ENCODE measurements around the gene DNAI4.

DNAI4 gene

DNA sequence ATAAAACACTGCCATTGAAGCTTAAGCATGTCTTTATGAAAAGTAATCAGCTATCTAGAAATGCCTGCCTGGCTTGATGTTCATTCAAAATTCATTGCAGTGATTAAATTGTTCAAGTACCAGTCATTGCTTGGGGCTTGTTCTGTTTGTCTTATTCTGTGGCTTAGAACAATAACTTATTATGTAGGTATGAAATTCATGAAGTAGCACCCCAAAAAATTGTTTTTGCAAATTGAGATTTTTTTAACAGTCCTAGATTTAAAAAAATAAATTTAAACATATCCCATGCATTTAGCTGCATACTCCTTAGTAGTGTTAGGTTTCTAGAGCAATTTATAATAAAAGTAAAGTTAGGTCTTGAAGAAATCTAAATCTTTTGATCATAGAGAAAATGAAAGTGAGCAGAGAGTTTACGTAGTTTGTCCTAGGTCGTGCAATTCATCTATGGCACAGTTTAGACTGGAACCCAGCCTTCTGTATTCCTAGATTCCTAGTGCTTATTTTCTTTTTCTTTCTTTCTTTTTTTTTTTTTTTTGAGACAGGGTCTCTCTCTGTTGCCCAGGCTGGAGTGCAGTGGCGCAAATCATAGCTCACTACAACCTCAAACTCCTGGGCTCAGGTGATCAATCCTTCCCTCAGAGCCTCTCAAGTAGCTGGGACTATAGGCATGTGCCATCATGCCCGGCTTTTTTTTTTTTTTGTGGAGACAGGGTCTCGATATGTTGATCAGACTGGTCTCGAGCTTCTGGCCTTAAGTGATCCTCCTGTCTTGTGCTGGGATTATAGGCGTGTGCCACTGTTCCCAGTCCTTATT, 9.4 kb upstream of the DNAI4 start:
- in situ Hi-C loops (cut with MboI; ENCODE audit: low sequenced_read_pairs, unreplicated experiment), result loop anchor here (25.0 kb wide), 1 partner anchor 597 kb away; no protein-coding TSS in a partner anchor

DNA sequence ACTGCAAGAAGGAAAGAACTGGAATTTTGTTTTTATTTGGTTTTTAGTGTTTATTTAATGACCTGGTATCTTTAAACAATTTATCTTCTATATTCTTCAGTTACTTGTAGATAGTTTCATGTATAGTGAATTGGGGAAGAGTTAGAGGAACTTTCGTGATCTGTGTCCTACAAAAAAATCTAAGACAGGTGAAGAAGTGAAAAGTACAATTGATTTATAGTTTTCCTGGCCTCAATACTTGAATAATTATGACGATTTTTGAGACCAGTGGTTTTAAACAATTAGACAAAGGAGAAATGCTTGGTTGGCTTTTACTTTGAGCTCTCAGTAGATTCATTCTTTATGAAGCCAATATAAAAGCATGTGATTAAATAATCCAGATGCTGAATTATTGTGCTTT, 7.6 kb upstream of the DNAI4 start:
- in situ Hi-C loops (cut with MboI; ENCODE audit: low sequenced_read_pairs, unreplicated experiment), result loop anchor here (25.0 kb wide), 1 partner anchor 595 kb away; no protein-coding TSS in a partner anchor

More for the DNA sequence above, 9.4 kb upstream of the DNAI4 start:
- DNase-seq (ENCODE audit: low spot score), result no peak
- TF ChIP-seq, protein P1, sequence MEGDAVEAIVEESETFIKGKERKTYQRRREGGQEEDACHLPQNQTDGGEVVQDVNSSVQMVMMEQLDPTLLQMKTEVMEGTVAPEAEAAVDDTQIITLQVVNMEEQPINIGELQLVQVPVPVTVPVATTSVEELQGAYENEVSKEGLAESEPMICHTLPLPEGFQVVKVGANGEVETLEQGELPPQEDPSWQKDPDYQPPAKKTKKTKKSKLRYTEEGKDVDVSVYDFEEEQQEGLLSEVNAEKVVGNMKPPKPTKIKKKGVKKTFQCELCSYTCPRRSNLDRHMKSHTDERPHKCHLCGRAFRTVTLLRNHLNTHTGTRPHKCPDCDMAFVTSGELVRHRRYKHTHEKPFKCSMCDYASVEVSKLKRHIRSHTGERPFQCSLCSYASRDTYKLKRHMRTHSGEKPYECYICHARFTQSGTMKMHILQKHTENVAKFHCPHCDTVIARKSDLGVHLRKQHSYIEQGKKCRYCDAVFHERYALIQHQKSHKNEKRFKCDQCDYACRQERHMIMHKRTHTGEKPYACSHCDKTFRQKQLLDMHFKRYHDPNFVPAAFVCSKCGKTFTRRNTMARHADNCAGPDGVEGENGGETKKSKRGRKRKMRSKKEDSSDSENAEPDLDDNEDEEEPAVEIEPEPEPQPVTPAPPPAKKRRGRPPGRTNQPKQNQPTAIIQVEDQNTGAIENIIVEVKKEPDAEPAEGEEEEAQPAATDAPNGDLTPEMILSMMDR (IDR thresholded peaks at IDR 0.05; ENCODE audit: borderline replicate concordance, control extremely low read depth, extremely low read depth, insufficient read depth, missing control alignments), result no peak

DNA sequence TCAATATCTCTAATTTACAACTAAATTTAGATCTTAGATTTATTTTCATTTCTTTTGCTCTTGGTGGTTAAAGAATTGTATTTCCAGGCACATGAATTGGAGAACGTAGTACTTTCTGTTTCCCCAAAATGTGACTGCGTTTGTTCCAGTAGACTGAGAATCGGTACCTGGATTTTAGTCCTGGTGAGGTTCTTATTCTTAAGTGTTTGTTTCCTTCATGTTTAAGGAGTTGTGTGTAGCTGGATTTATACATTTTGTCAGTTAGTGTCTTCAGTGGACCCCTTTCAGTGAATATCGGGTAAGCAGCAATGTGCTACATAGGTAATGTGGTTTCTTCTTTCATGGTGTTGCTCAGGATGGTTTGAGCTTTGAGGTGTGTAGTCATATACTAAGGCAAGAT, 6.9 kb upstream of the DNAI4 start:
- no peak for DNase-seq (ENCODE audit: low spot score)
- in situ Hi-C loops (cut with MboI; ENCODE audit: low sequenced_read_pairs, unreplicated experiment), result loop anchor here (25.0 kb wide), 1 partner anchor 594 kb away; no protein-coding TSS in a partner anchor
- TF ChIP-seq, protein P1 (IDR thresholded peaks at IDR 0.05; ENCODE audit: borderline replicate concordance, control extremely low read depth, extremely low read depth, insufficient read depth, missing control alignments), result no peak

More for the DNA sequence above, 7.6 kb upstream of the DNAI4 start:
- TF ChIP-seq, protein P1 (IDR thresholded peaks at IDR 0.05; ENCODE audit: borderline replicate concordance, control extremely low read depth, extremely low read depth, insufficient read depth, missing control alignments), result no peak
- no peak for DNase-seq (ENCODE audit: low spot score)

DNA sequence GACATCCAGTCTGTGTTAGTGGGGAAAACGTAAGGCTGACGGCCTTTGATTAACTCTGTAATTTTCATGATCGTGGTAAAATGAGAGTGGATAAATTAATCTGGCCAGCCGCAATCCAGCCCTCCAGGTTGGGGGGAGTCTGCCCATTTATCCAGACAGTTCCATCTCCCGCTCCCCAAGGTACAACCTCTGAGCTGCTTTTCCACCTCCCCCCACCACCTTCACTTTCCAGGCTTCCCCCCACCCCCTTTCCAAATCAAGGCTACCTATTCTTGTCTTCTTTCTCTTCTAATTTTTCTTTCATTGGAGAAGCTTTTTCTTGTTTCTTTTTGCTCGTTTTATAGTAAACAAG, 6.1 kb upstream of the DNAI4 start:
- in situ Hi-C loops (cut with MboI; ENCODE audit: low sequenced_read_pairs, unreplicated experiment), result loop anchor here (25.0 kb wide), 1 partner anchor 593 kb away; no protein-coding TSS in a partner anchor
- TF ChIP-seq, protein P1 (IDR thresholded peaks at IDR 0.05; ENCODE audit: borderline replicate concordance, control extremely low read depth, extremely low read depth, insufficient read depth, missing control alignments), result no peak
- DNase-seq (ENCODE audit: low spot score), result no peak

DNA sequence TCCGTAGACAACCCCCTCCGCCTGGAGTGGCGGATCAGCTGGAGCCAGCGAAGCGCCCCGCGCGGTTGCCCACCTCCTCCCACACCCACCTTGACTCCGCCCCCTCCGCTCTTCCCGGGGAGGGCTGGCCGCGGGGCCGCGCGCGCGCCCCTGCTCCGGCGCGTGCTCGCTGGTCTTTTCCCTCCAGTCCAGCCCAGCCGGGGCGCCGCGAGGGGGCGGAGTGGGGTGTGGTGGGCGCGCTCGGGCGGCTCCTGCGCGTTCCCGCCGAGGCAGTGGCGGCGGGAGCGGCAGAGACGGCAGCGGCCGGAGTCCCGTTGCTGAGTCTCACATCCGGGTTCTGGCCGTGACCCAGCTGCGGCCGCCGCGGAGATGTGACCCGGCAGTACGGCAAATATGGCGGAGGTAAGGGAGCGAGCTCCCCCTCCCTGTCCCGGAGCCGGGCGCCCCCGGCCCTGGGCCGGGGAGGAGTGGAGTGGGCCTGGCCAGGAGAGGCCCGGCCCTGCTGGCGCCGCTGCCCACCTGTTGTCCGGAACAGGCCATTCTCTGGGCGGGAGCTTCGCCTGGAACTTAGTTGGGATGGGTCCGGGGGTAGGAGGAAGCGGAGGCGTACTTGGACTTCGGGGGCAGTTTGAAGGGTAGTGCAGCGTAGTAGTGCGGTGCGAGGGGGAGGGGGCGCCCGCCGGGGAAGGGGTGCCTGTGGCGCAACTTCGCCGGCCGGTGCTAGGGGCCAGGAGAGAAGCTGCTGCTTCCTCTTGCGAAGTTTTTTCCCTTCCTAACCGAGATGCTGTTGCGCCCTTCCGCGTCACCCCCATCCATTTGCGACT, 5.6 kb upstream of the DNAI4 start:
- in situ Hi-C loops (cut with MboI; ENCODE audit: low sequenced_read_pairs, unreplicated experiment), result loop anchor here (25.0 kb wide), 1 partner anchor 593 kb away; no protein-coding TSS in a partner anchor
- TF ChIP-seq, protein P1 (IDR thresholded peaks at IDR 0.05; ENCODE audit: borderline replicate concordance, control extremely low read depth, extremely low read depth, insufficient read depth, missing control alignments), result peak; percentile 8
- peak; percentile 90 for DNase-seq (ENCODE audit: low spot score)

DNA sequence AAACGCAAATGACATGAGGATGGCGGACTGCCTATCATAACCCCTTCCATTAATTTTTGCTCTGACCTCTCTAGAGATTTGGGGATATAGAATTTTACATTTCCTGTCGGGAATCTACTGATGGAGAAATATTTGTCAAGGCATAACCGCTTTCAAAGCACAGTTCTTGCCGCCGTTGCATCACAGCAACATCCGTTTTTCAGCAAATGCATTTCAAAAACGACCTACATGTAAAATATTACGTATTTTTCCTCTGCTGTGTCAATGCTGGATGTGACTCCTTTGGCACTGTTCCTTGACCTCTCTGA, 5.0 kb upstream of the DNAI4 start:
- TF ChIP-seq, protein P1 (IDR thresholded peaks at IDR 0.05; ENCODE audit: borderline replicate concordance, control extremely low read depth, extremely low read depth, insufficient read depth, missing control alignments), result no peak
- DNase-seq (ENCODE audit: low spot score), result no peak
- in situ Hi-C loops (cut with MboI; ENCODE audit: low sequenced_read_pairs, unreplicated experiment), result loop anchor here (25.0 kb wide), 1 partner anchor 592 kb away; no protein-coding TSS in a partner anchor
